ENCODE measurements around the gene SF1.

DNA sequence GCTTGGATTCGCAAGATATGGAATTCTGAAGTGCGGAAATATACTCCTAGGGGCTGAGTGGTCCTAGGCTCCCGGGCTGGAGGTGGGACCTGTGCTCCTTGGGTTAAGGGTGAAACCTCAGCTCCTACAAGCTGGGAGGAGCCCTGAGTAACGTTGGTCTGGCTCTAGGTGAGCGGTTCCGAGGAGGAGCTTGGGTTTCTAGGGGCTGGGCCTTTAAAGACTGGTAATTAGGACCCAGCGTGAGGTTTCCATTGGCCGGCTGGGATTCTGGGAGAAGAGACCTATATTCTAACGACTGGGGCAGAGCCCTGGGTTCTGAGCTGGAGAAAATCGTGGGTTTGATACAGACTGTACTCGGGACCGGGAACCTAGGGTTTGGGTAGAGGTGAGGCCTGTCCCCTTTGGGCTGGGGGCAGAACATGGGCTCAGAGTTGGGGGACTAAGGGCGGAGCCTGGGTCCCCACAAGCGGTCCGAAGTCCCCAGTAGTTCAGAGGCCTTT is 25.6 kb upstream of the SF1 start:
- TF ChIP-seq CTCF (IDR thresholded peaks at IDR 0.05) (no peak), POLR2A (IDR thresholded peaks at IDR 0.05) (no peak)

Data from adrenal gland (tissue), 5 donors.